HCT116 (cell line): ENCODE measurements around the gene MRPL30. TPM values are rescaled to one million over a fixed set of nuclear protein-coding genes. Genes with fewer than 3 reads are reported as not detected.

Experiments used
- ATAC-seq: fragments of 200-7000 bp; cut with Tn5 transposase; 2 replicates; pipeline ENCODE4 v1.9.1; 2020; ENCODE audit warnings: mild to moderate bottlenecking, moderate library complexity
- BruUV-seq: library from RNA; stranded (reverse); fragments of 400-500 nt; replicated peaks from 2 replicates; lab custom pipeline; 2021; lab: Mats Ljungman, UMichigan
- CTCF ChIA-PET: fragments of 300-600 bp; sonication (Branson Sonifier 250); formaldehyde crosslinking; loops from one replicate; lab custom pipeline; 2021; ENCODE audit warnings: antibody characterized with exemption; lab: Charles Lee
- POLR2A ChIA-PET: fragments of 300-600, 350-600 bp; sonication (Branson Sonifier 250); formaldehyde crosslinking; loops from one replicate; lab custom pipeline; 2021; ENCODE audit warnings: antibody characterized with exemption; lab: Charles Lee
- RAD21 ChIA-PET, 2 experiments: fragments of 300-600 bp; sonication (Branson Sonifier 250); formaldehyde crosslinking; loops; one replicate each; lab custom pipeline; 2023; ENCODE audit warnings: low total read pairs in 2 of 2; ENCODE audit not compliant: uncharacterized antibody in 2 of 2, unreplicated experiment in 2 of 2, low non-redundant PET in 1 of 2; lab: Charles Lee
- DNase-seq: peaks from one replicate; pipeline ENCODE4 v3.0.0-alpha.2; 2010; ENCODE audit warnings: low read depth, low spot score
- H2AFZ ChIP-seq: fragments of 200-600 bp; shearing (Covaris generic), sonication (generic); 2 replicates; pipeline ENCODE4 v1.6.1; 2017; ENCODE audit warnings: low read depth, mixed run types, mixed read lengths, antibody characterized with exemption, low read length; ENCODE audit not compliant: poor library complexity, severe bottlenecking
- H3K27ac ChIP-seq: 2 replicates; pipeline ENCODE4 v1.5.1; 2012; ENCODE audit warnings: low read depth, low read length
- H3K27me3 ChIP-seq: fragments of 200-600 bp; sonication (generic); 2 replicates; pipeline ENCODE4 v1.6.1; 2016; ENCODE audit warnings: mixed run types, low read length, mixed read lengths; ENCODE audit not compliant: insufficient read depth
- H3K36me3 ChIP-seq, 2 experiments: fragments of 200-500 bp in 1 of 2; fragments of 200-600 bp in 1 of 2; sonication (Bioruptor generic) in 1 of 2; sonication (generic) in 1 of 2; 2 replicates each; pipeline versions ENCODE4 v1.5.1 to v1.6.1; 2014 to 2016; ENCODE audit warnings: low read length in 2 of 2, inconsistent platforms in 1 of 2, mixed read lengths in 1 of 2, mixed run types in 1 of 2; ENCODE audit not compliant: insufficient read depth in 2 of 2, control insufficient read depth in 1 of 2
- H3K4me1 ChIP-seq, 2 experiments: fragments of 200-600 bp in 1 of 2; sonication (generic) in 1 of 2; 2 replicates each; pipeline versions ENCODE4 v1.5.1 to v1.6.1; 2012 to 2017; ENCODE audit warnings: low read length in 2 of 2, inconsistent platforms in 1 of 2, mild to moderate bottlenecking in 1 of 2, mixed read lengths in 1 of 2, mixed run types in 1 of 2, moderate library complexity in 1 of 2; ENCODE audit not compliant: insufficient read depth in 2 of 2, control insufficient read depth in 1 of 2
- H3K4me2 ChIP-seq: fragments of 200-600 bp; sonication (generic); 2 replicates; pipeline ENCODE4 v1.6.1; 2017; ENCODE audit warnings: mixed run types, low read length, mixed read lengths
- H3K4me3 ChIP-seq, 2 experiments: fragments of 200-600 bp in 1 of 2; sonication (generic) in 1 of 2; replicated peaks in 1 of 2; 2 replicates each; pipeline ENCODE4 v1.5.1; 2011 to 2016; ENCODE audit warnings: low read length in 2 of 2, control low read depth in 1 of 2, low read depth in 1 of 2, mild to moderate bottlenecking in 1 of 2, mixed read lengths in 1 of 2, mixed run types in 1 of 2
- H3K79me2 ChIP-seq: fragments of 200-600 bp; sonication (generic); 2 replicates; pipeline ENCODE4 v1.6.1; 2017; ENCODE audit warnings: mild to moderate bottlenecking, mixed run types, low read length, moderate library complexity, mixed read lengths; ENCODE audit not compliant: insufficient read depth
- H3K9ac ChIP-seq: fragments of 200-600 bp; sonication (generic); 2 replicates; pipeline ENCODE4 v1.6.1; 2016; ENCODE audit warnings: low read length, mixed read lengths
- H3K9me2 ChIP-seq: fragments of 200-600 bp; sonication (generic), shearing (Covaris generic); 2 replicates; pipeline ENCODE4 v1.6.1; 2017; ENCODE audit warnings: mixed run types, mild to moderate bottlenecking, moderate library complexity; ENCODE audit not compliant: insufficient read depth
- H3K9me3 ChIP-seq, 2 experiments: fragments of 200-500 bp in 1 of 2; fragments of 200-600 bp in 1 of 2; sonication (Bioruptor generic) in 1 of 2; sonication (generic) in 1 of 2; 2 replicates each; pipeline ENCODE4 v1.6.1; 2014 to 2017; ENCODE audit warnings: low read length in 2 of 2, mixed read lengths in 2 of 2, inconsistent platforms in 1 of 2, low read depth in 1 of 2, mild to moderate bottlenecking in 1 of 2, mixed run types in 1 of 2, moderate library complexity in 1 of 2; ENCODE audit not compliant: control insufficient read depth in 1 of 2, insufficient read depth in 1 of 2
- H4K20me1 ChIP-seq: fragments of 200-600 bp; sonication (generic), shearing (Covaris generic); 2 replicates; pipeline ENCODE4 v1.6.1; 2017; ENCODE audit warnings: mixed run types, mild to moderate bottlenecking, moderate library complexity; ENCODE audit not compliant: insufficient read depth
- EGR1 ChIP-seq: IDR thresholded peaks from 2 replicates; pipeline ENCODE4 v1.6.1; 2012; ENCODE audit warnings: low read depth
- ELF1 ChIP-seq: IDR thresholded peaks from 2 replicates; pipeline ENCODE4 v1.6.1; 2012; ENCODE audit warnings: low read depth, borderline replicate concordance
- EZH2 ChIP-seq: fragments of 200-600 bp; sonication (generic); IDR thresholded peaks from 2 replicates; pipeline ENCODE4 v1.6.1; 2017; ENCODE audit warnings: antibody characterized with exemption, mixed run types
- FOSL1 ChIP-seq: IDR thresholded peaks from 2 replicates; pipeline ENCODE4 v1.6.1; 2012; ENCODE audit warnings: low read depth
- POLR2A ChIP-seq: IDR thresholded peaks from 2 replicates; pipeline ENCODE4 v1.7.0; 2011; ENCODE audit warnings: borderline replicate concordance; ENCODE audit not compliant: insufficient read depth, insufficient read length; ENCODE audit errors: extremely low read depth
- POLR2AphosphoS5 ChIP-seq: IDR thresholded peaks from 2 replicates; pipeline ENCODE4 v1.6.1; 2011; ENCODE audit warnings: mild to moderate bottlenecking, low read depth, low read length, moderate library complexity
- SIN3A ChIP-seq: IDR thresholded peaks from 2 replicates; pipeline ENCODE4 v1.6.1; 2012; ENCODE audit warnings: low read depth
- SP1 ChIP-seq: IDR thresholded peaks from 2 replicates; pipeline ENCODE4 v1.6.1; 2012; ENCODE audit warnings: low read depth
- SRF ChIP-seq: IDR thresholded peaks from 2 replicates; pipeline ENCODE4 v1.6.1; 2012; ENCODE audit warnings: low read depth
- intact Hi-C: fragments of 100-400 bp; cut with micrococcal nuclease; formaldehyde crosslinking; loops from 2 replicates; pipeline ENCODE4 v1.10.0; 2022
- total RNA-seq: library from RNA; stranded (reverse); gene quantifications from one replicate; pipeline ENCODE4 v1.2.1, GENCODE V29; 2021; ENCODE audit not compliant: unreplicated experiment
- TF ChIP-seq, protein P1 (sequence below): IDR thresholded peaks from 2 replicates; pipeline ENCODE4 v1.6.1; 2012
- TF ChIP-seq, protein P2 (sequence below), 3 experiments: fragments of 200-600 bp in 1 of 3; sonication (generic) in 1 of 3; IDR thresholded peaks in 2 of 3; conservative IDR thresholded peaks in 1 of 3; 2 replicates each; pipeline ENCODE4 v1.5.1; 2012 to 2017; ENCODE audit warnings: low read depth in 2 of 3, low read length in 2 of 3, antibody characterized with exemption in 1 of 3, borderline replicate concordance in 1 of 3, control low read depth in 1 of 3, mild to moderate bottlenecking in 1 of 3, mixed read lengths in 1 of 3, mixed run types in 1 of 3, moderate library complexity in 1 of 3; ENCODE audit not compliant: insufficient read depth in 1 of 3
- TF ChIP-seq, protein P3 (sequence below): IDR thresholded peaks from 2 replicates; pipeline ENCODE4 v1.6.1; 2012
- TF ChIP-seq, protein P4 (sequence below): IDR thresholded peaks from 2 replicates; pipeline ENCODE4 v1.6.1; 2011; ENCODE audit warnings: mild to moderate bottlenecking, low read length, moderate library complexity; ENCODE audit not compliant: insufficient replicate concordance; ENCODE audit errors: extremely low read depth

The MRPL30 gene
- total RNA-seq, 1 experiment from 2014 or later = 38.1 TPM

DNA sequence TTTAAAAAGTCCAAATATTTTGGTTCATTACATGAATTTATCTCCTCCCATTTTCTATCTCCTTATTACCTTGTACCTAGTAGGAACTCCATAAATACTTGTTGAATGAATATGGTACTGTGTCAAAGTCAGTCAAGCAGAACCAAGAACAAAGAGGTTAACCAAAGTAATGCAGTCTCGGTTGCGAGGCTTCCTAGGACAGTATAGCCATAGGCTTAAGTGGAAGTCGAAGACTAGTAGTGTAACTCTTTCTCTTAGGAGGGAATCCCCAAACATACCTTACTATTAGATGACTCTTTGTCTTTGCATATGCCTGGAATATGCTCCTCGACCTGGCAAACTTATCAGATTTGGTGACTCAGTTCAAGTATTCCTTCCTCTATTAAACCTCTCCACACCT, 21.4 kb upstream of the MRPL30 start:
- Histone ChIP-seq H3K4me3 (no peak overlapping the region), H3K36me3 (0 out of 4 replicates have a peak, but pooled peaks cover 0 to 3% of the 10 kb centered on the region in 2 experiments), H3K79me2 (peaks cover 5% of the 10 kb centered on the region; the same call in 1 of the 2 replicates), H3K27me3 (no peaks in the 10 kb centered on the region), H2AFZ (no peak overlapping the region), H3K4me1 (peaks cover 5 to 6% of the 10 kb centered on the region in 2 experiments; a peak in 2 of 4 replicates)
- ChIA-PET POLR2A (no interaction called here), CTCF (no interaction called here)
- TF ChIP-seq EZH2 = no peak
- TF ChIP-seq, protein P1, sequence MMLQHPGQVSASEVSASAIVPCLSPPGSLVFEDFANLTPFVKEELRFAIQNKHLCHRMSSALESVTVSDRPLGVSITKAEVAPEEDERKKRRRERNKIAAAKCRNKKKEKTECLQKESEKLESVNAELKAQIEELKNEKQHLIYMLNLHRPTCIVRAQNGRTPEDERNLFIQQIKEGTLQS = no peak
- TF ChIP-seq SP1 = no peak
- TF ChIP-seq POLR2AphosphoS5 = no peak
- TF ChIP-seq SIN3A = no peak
- TF ChIP-seq, protein P2, sequence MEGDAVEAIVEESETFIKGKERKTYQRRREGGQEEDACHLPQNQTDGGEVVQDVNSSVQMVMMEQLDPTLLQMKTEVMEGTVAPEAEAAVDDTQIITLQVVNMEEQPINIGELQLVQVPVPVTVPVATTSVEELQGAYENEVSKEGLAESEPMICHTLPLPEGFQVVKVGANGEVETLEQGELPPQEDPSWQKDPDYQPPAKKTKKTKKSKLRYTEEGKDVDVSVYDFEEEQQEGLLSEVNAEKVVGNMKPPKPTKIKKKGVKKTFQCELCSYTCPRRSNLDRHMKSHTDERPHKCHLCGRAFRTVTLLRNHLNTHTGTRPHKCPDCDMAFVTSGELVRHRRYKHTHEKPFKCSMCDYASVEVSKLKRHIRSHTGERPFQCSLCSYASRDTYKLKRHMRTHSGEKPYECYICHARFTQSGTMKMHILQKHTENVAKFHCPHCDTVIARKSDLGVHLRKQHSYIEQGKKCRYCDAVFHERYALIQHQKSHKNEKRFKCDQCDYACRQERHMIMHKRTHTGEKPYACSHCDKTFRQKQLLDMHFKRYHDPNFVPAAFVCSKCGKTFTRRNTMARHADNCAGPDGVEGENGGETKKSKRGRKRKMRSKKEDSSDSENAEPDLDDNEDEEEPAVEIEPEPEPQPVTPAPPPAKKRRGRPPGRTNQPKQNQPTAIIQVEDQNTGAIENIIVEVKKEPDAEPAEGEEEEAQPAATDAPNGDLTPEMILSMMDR (IDR thresholded peaks at IDR 0.05 in 2 of 3, conservative IDR thresholded peaks at IDR 0.05 in 1 of 3; ENCODE audit: borderline replicate concordance in 1 of 3, insufficient read depth in 1 of 3, low read depth in 2 of 3, low read length in 2 of 3) = no peak
- no peak for TF ChIP-seq EGR1
- TF ChIP-seq, protein P3, sequence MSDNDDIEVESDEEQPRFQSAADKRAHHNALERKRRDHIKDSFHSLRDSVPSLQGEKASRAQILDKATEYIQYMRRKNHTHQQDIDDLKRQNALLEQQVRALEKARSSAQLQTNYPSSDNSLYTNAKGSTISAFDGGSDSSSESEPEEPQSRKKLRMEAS = no peak
- TF ChIP-seq SRF = no peak
- no peak for TF ChIP-seq ELF1
- no peak for TF ChIP-seq POLR2A
- TF ChIP-seq, protein P4, sequence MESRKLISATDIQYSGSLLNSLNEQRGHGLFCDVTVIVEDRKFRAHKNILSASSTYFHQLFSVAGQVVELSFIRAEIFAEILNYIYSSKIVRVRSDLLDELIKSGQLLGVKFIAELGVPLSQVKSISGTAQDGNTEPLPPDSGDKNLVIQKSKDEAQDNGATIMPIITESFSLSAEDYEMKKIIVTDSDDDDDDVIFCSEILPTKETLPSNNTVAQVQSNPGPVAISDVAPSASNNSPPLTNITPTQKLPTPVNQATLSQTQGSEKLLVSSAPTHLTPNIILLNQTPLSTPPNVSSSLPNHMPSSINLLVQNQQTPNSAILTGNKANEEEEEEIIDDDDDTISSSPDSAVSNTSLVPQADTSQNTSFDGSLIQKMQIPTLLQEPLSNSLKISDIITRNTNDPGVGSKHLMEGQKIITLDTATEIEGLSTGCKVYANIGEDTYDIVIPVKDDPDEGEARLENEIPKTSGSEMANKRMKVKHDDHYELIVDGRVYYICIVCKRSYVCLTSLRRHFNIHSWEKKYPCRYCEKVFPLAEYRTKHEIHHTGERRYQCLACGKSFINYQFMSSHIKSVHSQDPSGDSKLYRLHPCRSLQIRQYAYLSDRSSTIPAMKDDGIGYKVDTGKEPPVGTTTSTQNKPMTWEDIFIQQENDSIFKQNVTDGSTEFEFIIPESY = no peak
- TF ChIP-seq FOSL1 = no peak
- TF ChIP-seq, all 23 proteins: peak for 0
- DNase-seq (no peak), ATAC-seq (no peak)
- no peaks in the 10 kb centered on the region for H3K9me2 ChIP-seq
- RAD21 ChIA-PET = no interaction called here
- H3K4me2 ChIP-seq = no peak overlapping the region
- intact Hi-C loops = loop anchor here (10.0 kb wide), 1 partner anchor 335 kb away; the partner anchor contains the start of gene REV1
- BruUV-seq = no TSS peak
- H4K20me1 ChIP-seq = no peaks in the 10 kb centered on the region
- no peaks in the 10 kb centered on the region for H3K9me3 ChIP-seq
- H3K9ac ChIP-seq = no peak overlapping the region
- no peak overlapping the region for H3K27ac ChIP-seq
